ENCODE results near the gene NR3C1.

DNA sequence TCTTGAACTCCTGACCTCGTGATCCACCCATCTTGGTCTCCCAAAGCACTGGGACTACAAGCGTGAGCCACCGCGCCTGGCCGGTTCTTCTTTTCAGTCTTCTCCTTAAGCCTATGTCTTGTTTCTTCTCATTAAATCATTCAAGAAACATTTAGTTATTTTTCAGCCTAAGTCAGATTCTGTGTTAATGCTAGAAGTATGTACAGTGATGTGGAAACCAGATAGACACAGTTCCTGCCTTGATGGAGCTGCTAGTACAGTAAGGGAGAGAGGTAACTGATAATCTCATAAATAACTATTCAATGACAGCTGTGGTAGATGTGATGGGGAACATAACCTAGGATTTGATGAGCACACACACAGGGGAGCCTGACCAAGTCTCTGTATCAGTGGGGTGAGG, 46.3 kb upstream of the NR3C1 start:
- TF ChIP-seq FOXM1 (IDR thresholded peaks at IDR 0.05; ENCODE audit: borderline replicate concordance) (no peak), FOXA1 (IDR thresholded peaks at IDR 0.05) (no peak)

Data from HEK293T (cell line).